ENCODE results near the gene ETV4.
"Not testable (repeated sequence)": the region's sequence is repeated elsewhere in the genome, so short reads cannot be mapped to it uniquely, and the experiment has no call there.

ETV4 gene

GRCh38 chr17:43543300-43543699 lies 2.8 kb downstream of the ETV4 start:
- DNase-seq, result no peak

GRCh38 chr17:43542859-43543258 lies 3.3 kb downstream of the ETV4 start:
- no peak for DNase-seq

- no peak for DNase-seq
Measured at GRCh38 chr17:43540821-43541674, 5.1 kb downstream of the ETV4 start.

GRCh38 chr17:43536236-43536992 lies 9.7 kb downstream of the ETV4 start:
- no peak for DNase-seq

- no peak for DNase-seq
Measured at GRCh38 chr17:43534909-43535308, 11.2 kb downstream of the ETV4 start.

- no peak for DNase-seq
Measured at GRCh38 chr17:43533699-43534098, 12.4 kb downstream of the ETV4 start.

GRCh38 chr17:43532581-43532980 lies 13.6 kb downstream of the ETV4 start:
- no peak for DNase-seq

- DNase-seq, result no peak
Measured at GRCh38 chr17:43531955-43532354, 14.2 kb downstream of the ETV4 start.

- DNase-seq, result no peak
Measured at GRCh38 chr17:43531082-43531378, 15.1 kb downstream of the ETV4 start.

- no peak for DNase-seq
Measured at GRCh38 chr17:43530288-43531081, 15.7 kb downstream of the ETV4 start.

- no peak for DNase-seq
Measured at GRCh38 chr17:43529947-43530287, 16.2 kb downstream of the ETV4 start.

- no peak for DNase-seq
Measured at GRCh38 chr17:43528988-43529814, 16.9 kb downstream of the ETV4 start.

- DNase-seq, result no peak
Measured at GRCh38 chr17:43528319-43528987, 17.7 kb downstream of the ETV4 start.

GRCh38 chr17:43526886-43527648 lies 19.1 kb downstream of the ETV4 start:
- no peak for DNase-seq

- no peak for DNase-seq
Measured at GRCh38 chr17:43524945-43525575, 21.1 kb downstream of the ETV4 start.

GRCh38 chr17:43521389-43521788 lies 24.8 kb downstream of the ETV4 start:
- no peak for DNase-seq

GRCh38 chr17:43517615-43518386 lies 28.3 kb downstream of the ETV4 start:
- no peak for DNase-seq

GRCh38 chr17:43517161-43517560 lies 29.0 kb downstream of the ETV4 start:
- DNase-seq, result no peak

- DNase-seq, result no peak
Measured at GRCh38 chr17:43515656-43516055, 30.5 kb downstream of the ETV4 start.

- not testable (repeated sequence) for DNase-seq
Measured at GRCh38 chr17:43511199-43511598, 34.9 kb downstream of the ETV4 start.
